K562 (cell line): ENCODE measurements around the gene TMEM208. TPM values are rescaled to one million over a fixed set of nuclear protein-coding genes. Genes with fewer than 3 reads are reported as not detected.

ENCODE experiments used
- ATF3 ChIP-seq, 2 experiments: fragments of 450-650 bp in 1 of 2; sonication (generic) in 1 of 2; formaldehyde crosslinking in 1 of 2; IDR thresholded peaks in 1 of 2; conservative IDR thresholded peaks in 1 of 2; 2 replicates each; pipeline versions ENCODE4 v1.6.1 to v1.8.1; 2016 to 2023; ENCODE audit warnings: mild to moderate bottlenecking in 2 of 2, moderate library complexity in 2 of 2, inconsistent platforms in 1 of 2, missing genetic modification reagents in 1 of 2
- CXXC5 ChIP-seq: fragments of 250-450 bp; sonication (Bioruptor Pico); IDR thresholded peaks from 2 replicates; pipeline ENCODE4 v1.8.0; 2022; ENCODE audit warnings: inconsistent platforms, mild to moderate bottlenecking, moderate library complexity
- DMBX1 ChIP-seq: fragments of 250-450 bp; sonication (Bioruptor Pico); IDR thresholded peaks from 2 replicates; pipeline ENCODE4 v1.8.0; 2022; ENCODE audit warnings: inconsistent platforms, mild to moderate bottlenecking, moderate library complexity, borderline replicate concordance
- DPF2 ChIP-seq: fragments of 450-650 bp; IDR thresholded peaks from 2 replicates; pipeline ENCODE4 v1.6.1; 2016
- ELK1 ChIP-seq: sonication (generic); formaldehyde crosslinking; IDR thresholded peaks from 2 replicates; pipeline ENCODE4 v1.8.1; 2022; ENCODE audit warnings: missing genetic modification reagents
- EP300 ChIP-seq: IDR thresholded peaks from 2 replicates; pipeline ENCODE4 v1.6.1; 2012; ENCODE audit warnings: low read length, improper control_type of control experiment
- EP400 ChIP-seq: fragments of 450-650 bp; IDR thresholded peaks from 2 replicates; pipeline ENCODE4 v1.6.1; 2017; ENCODE audit warnings: antibody characterized with exemption, mild to moderate bottlenecking, moderate library complexity
- ERF ChIP-seq: fragments of 450-650 bp; formaldehyde crosslinking; IDR thresholded peaks from 2 replicates; pipeline ENCODE4 v1.4.0; 2020; ENCODE audit warnings: mild to moderate bottlenecking, mixed read lengths
- GTF2B ChIP-seq: IDR thresholded peaks from 2 replicates; pipeline ENCODE4 v1.6.1; 2011; ENCODE audit not compliant: insufficient read length; ENCODE audit errors: extremely low read depth
- HDAC2 ChIP-seq: fragments of 450-650 bp; IDR thresholded peaks from 2 replicates; pipeline ENCODE4 v1.6.1; 2016; ENCODE audit warnings: mild to moderate bottlenecking
- HLTF ChIP-seq: fragments of 450-650 bp; IDR thresholded peaks from 2 replicates; pipeline ENCODE4 v1.6.1; 2016
- KDM1A ChIP-seq, 2 experiments: fragments of 450-650 bp; IDR thresholded peaks; 2 replicates each; pipeline ENCODE4 v1.6.1; 2016; ENCODE audit warnings: mild to moderate bottlenecking in 2 of 2
- MAFF ChIP-seq: IDR thresholded peaks from 2 replicates; pipeline ENCODE4 v1.6.1; 2012; ENCODE audit warnings: low read length, improper control_type of control experiment
- MAZ ChIP-seq, 2 experiments: fragments of 450-650 bp in 1 of 2; sonication (generic) in 1 of 2; formaldehyde crosslinking; IDR thresholded peaks in 1 of 2; conservative IDR thresholded peaks in 1 of 2; 2 replicates each; pipeline versions ENCODE4 v1.4.0 to v1.5.0; 2020; ENCODE audit warnings: mild to moderate bottlenecking in 1 of 2, missing genetic modification reagents in 1 of 2
- MXD1 ChIP-seq: fragments of 250-450 bp; sonication (Bioruptor Pico); IDR thresholded peaks from 2 replicates; pipeline ENCODE4 v1.8.0; 2021; ENCODE audit warnings: borderline replicate concordance, mild to moderate bottlenecking, moderate library complexity; ENCODE audit not compliant: poor library complexity, severe bottlenecking
- NELFE ChIP-seq: IDR thresholded peaks from 2 replicates; pipeline ENCODE4 v1.6.1; 2011; ENCODE audit warnings: mild to moderate bottlenecking; ENCODE audit not compliant: insufficient read depth, insufficient read length
- NFIC ChIP-seq: fragments of 450-650 bp; IDR thresholded peaks from 2 replicates; pipeline ENCODE4 v1.6.1; 2017; ENCODE audit warnings: mild to moderate bottlenecking, inconsistent platforms
- SFPQ ChIP-seq: fragments of 200-400 bp; formaldehyde crosslinking; IDR thresholded peaks from 2 replicates; pipeline ENCODE4 v1.6.1; 2017; ENCODE audit warnings: mild to moderate bottlenecking, low read depth, low read length, moderate library complexity
- ZBTB7A ChIP-seq: IDR thresholded peaks from 2 replicates; pipeline ENCODE4 v1.6.1; 2011; ENCODE audit warnings: low read depth, mild to moderate bottlenecking, low read length, moderate library complexity, borderline replicate concordance; ENCODE audit not compliant: control insufficient read depth
- ZC3H8 ChIP-seq: fragments of 450-650 bp; IDR thresholded peaks from 2 replicates; pipeline ENCODE4 v1.6.1; 2017
- polyA plus RNA-seq, 8 experiments: library from polyadenylated mRNA; depleted of rRNA in 4 of 8; stranded (reverse) in 5 of 8; unstranded in 3 of 8; fragments of >200 nt; fragmentation: Nextera tagmentation in 2 of 8; fragmentation: Illumina TruSeq in 1 of 8; extraction: Ambion mirVana in 2 of 8; extraction: Trizol in 1 of 8; gene quantifications; 2 replicates each; pipeline versions ENCODE4 v1.2.1 to v1.2.3, GENCODE V29; 2011 to 2014; ENCODE audit warnings: inconsistent platforms in 1 of 8, missing spikeins in 1 of 8
- total RNA-seq, 7 experiments: library from RNA; depleted of rRNA in 6 of 7; stranded (reverse); fragments of >200 nt in 6 of 7; fragmentation: Illumina TruSeq in 2 of 7; extraction: Trizol in 2 of 7; gene quantifications; 2 replicates each; pipeline versions ENCODE4 v1.2.1 to v1.2.3, GENCODE V29; 2011 to 2021; ENCODE audit warnings: low replicate concordance in 1 of 7

TMEM208 gene
- total and polyA plus RNA-seq, 9 of the 15 experiments (the other 6 are each of a cell fraction or from before 2014, with no cell fraction given): 31.8 to 239 (median 54.3) TPM

- TF ChIP-seq ZC3H8: no peak
- peak; percentile 79 for TF ChIP-seq MAFF
- no peak for TF ChIP-seq MXD1
- TF ChIP-seq ELK1: no peak
- peak; percentile 50; the same call in 1 of the 2 replicates for TF ChIP-seq EP300
- peak in 1 of 2 experiments; percentile 52; a peak in 2 of 4 replicates for TF ChIP-seq KDM1A (IDR thresholded peaks at IDR 0.05)
- TF ChIP-seq ZBTB7A: 0 out of 2 replicates have a peak, but pooled peaks have one; percentile 61
- no peak for TF ChIP-seq NELFE
- TF ChIP-seq MAZ (CRISPR knock-in tag; conservative IDR thresholded peaks at IDR 0.05 in 1 of 2, IDR thresholded peaks at IDR 0.05 in 1 of 2): peak; percentile 36 to 54; a peak in 2 of 4 replicates
- TF ChIP-seq HLTF: 0 out of 2 replicates have a peak, but pooled peaks have one; percentile 33
- TF ChIP-seq DMBX1 (CRISPR knock-in tag): peak; percentile 74; the same call in 1 of the 2 replicates
- peak; percentile 40; the same call in 1 of the 2 replicates for TF ChIP-seq HDAC2
- peak; percentile 81 for TF ChIP-seq DPF2
- peak; percentile 67 for TF ChIP-seq ATF3 (IDR thresholded peaks at IDR 0.05)
- TF ChIP-seq ATF3 (CRISPR knock-in tag; conservative IDR thresholded peaks at IDR 0.05): no peak
- TF ChIP-seq EP400: peak; percentile 19; the same call in 1 of the 2 replicates
- 0 out of 2 replicates have a peak, but pooled peaks have one; percentile 13 for TF ChIP-seq NFIC
- no peak for TF ChIP-seq GTF2B
- TF ChIP-seq ERF (CRISPR knock-in tag): no peak
- no peak for TF ChIP-seq SFPQ
- TF ChIP-seq CXXC5 (CRISPR knock-in tag): peak; percentile 21; the same call in 1 of the 2 replicates
Measured at GRCh38 chr16:67241008-67241900, 14.3 kb downstream of the TMEM208 start (continued).
